HG02870 (cell line): ENCODE measurements around the gene ARHGEF25.
"Not testable (repeated sequence)": the region's sequence is repeated elsewhere in the genome, so short reads cannot be mapped to it uniquely, and the experiment has no call there.

ENCODE experiments used
- ATAC-seq: cut with Tn5 transposase; IDR thresholded peaks from one replicate; pipeline ENCODE4 v1.9.1; 2021; ENCODE audit warnings: mild to moderate bottlenecking, moderate library complexity; ENCODE audit not compliant: unreplicated experiment

Gene ARHGEF25

GRCh38 chr12:57632958-57633840, 22.0 kb downstream of the ARHGEF25 start, which contains the start of gene B4GALNT1:
TSS of gene B4GALNT1 (minus strand) at chr12:57633201. CDS start at chr12:57632132, 1,069 bp downstream.
- ATAC-seq: peak; percentile 67

DNA sequence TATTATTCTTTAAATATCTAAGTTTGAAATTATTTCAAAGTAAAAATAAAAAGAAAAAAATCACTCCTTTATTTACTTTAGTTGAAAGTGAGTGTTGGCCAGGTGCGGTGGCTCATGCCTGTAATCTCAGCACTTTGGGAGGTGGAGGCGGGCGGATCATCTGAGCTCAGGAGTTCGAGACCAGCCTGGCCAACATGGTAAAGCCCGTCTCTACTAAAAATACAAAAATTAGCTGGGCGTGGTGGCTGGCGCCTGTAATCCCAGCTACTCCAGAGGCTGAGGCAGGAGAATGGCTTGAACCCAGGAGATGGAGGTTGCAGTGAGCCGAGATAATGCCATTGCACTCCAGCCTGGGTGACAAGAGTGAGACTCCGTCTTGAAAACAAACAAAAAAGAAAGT, 25.5 kb downstream of the ARHGEF25 start:
- not testable (repeated sequence) for ATAC-seq

DNA sequence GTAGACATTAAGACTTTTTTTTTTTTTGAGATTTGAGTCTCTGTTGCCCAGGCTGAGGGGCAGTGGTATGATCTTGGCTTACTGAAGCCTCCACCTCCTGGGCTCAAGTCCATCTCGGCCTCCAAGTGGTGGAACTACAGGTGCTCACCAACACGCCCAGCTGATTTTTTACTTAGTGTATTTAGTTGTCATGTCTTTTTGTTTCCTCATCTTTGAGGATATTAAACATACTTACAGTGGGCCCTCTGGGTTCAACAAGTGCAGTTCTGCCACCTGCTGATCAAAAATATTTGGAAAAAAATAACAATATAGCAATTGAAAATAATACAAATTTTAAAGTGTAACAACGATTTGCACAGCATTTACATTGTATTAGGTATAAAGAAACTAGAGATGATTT, 26.1 kb downstream of the ARHGEF25 start:
- no peak for ATAC-seq

GRCh38 chr12:57638096-57638495, 26.9 kb downstream of the ARHGEF25 start:
- no peak for ATAC-seq

DNA sequence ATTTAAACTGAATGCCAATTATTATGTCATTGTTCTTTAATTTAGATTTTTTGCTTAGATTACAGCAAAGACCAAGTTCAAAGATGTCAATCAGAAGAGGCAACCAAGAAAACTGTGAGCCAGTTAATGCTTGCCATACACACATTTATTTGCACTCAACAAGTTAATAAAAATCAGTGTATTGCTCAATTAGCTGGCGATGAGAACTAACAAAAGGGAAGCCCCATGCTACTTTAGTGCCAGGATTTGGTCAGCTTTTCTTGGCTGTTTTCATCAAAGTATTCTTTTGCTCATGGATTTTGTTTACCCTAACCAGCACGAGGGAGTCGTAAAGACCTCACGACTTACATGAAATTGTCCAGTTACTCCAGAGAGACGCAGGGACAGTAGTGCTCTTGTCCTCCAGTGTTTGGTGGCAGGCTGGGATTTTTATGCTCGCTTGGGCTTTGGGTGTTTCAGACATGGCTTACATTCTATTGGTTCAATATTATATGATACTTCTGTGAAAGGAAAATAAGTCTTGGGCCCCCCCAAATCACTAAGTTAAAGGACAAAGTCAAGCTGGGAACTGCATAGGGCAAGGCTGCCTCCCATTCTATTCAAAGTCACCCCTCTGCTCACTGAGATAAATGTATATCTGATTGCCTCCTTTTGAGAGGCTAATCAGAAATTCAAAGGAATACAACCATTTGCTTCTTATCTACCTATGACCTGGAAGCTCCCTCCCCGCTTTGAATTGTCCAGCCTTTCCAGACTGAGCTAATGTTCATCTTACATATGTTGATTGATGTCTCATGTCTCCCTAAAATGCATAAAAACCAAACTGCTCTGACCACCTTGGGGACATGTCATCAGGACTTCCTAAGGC, 29.2 kb downstream of the ARHGEF25 start:
- no peak for ATAC-seq

- ATAC-seq: no peak
Measured at GRCh38 chr12:57641699-57642442, 30.6 kb downstream of the ARHGEF25 start.

GRCh38 chr12:57645990-57646658, 34.9 kb downstream of the ARHGEF25 start:
- ATAC-seq: not testable (repeated sequence)

DNA sequence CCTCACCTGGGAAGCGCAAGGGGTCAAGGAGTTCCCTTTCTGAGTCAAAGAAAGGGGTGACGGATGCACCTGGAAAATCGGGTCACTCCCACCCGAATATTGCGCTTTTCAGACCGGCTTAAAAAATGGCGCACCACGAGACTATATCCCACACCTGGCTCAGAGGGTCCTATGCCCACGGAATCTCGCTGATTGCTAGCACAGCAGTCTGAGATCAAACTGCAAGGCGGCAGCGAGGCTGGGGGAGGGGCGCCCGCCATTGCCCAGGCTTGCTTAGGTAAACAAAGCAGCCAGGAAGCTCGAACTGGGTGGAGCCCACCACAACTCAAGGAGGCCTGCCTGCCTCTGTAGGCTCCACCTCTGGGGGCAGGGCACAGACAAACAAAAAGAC, 35.4 kb downstream of the ARHGEF25 start:
- ATAC-seq: not testable (repeated sequence)

GRCh38 chr12:57654042-57654441, 42.8 kb downstream of the ARHGEF25 start:
- ATAC-seq: no peak

- ATAC-seq: no peak
Measured at GRCh38 chr12:57655541-57656240, 44.5 kb downstream of the ARHGEF25 start.

DNA sequence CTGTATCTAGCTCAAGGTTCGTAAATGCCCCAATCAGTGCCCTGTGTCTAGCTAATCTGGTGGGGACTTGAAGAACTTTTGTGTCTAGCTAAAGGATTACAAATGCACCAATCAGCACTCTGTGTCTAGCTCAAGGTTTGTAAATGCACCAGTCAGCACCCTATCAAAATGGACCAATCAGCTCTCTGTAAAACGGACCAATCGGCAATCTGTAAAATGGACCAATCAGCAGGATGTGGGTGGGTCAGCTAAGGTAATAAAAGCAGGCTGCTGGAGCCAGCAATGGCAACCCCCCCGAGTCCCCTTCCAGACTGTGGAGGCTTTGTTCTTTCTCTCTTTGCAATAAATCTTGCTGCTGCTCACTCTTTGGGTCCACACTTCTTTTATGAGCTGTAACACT, 45.2 kb downstream of the ARHGEF25 start:
- not testable (repeated sequence) for ATAC-seq

- ATAC-seq: no peak
Measured at GRCh38 chr12:57657744-57658143, 46.5 kb downstream of the ARHGEF25 start.

- no peak for ATAC-seq
Measured at GRCh38 chr12:57658890-57659289, 47.7 kb downstream of the ARHGEF25 start.

DNA sequence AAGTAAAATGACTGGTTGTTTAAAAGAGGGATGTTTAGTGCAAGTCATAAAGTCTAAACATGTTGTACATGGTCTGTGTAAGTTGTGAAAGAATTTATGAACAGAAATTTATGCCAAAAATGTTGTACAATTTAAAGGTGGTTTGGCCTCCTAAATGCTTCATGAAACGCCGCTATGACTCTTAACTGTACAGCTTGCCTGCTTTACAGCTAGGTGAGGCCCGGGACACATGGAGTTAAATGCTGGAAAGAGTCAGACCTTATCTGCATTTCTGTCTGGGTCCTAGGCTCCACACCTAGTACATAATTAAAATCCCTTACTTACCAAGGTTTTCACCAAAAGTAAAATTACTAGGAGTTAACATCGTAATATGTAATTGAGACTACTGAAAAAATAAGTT, 50.1 kb downstream of the ARHGEF25 start:
- ATAC-seq: no peak

DNA sequence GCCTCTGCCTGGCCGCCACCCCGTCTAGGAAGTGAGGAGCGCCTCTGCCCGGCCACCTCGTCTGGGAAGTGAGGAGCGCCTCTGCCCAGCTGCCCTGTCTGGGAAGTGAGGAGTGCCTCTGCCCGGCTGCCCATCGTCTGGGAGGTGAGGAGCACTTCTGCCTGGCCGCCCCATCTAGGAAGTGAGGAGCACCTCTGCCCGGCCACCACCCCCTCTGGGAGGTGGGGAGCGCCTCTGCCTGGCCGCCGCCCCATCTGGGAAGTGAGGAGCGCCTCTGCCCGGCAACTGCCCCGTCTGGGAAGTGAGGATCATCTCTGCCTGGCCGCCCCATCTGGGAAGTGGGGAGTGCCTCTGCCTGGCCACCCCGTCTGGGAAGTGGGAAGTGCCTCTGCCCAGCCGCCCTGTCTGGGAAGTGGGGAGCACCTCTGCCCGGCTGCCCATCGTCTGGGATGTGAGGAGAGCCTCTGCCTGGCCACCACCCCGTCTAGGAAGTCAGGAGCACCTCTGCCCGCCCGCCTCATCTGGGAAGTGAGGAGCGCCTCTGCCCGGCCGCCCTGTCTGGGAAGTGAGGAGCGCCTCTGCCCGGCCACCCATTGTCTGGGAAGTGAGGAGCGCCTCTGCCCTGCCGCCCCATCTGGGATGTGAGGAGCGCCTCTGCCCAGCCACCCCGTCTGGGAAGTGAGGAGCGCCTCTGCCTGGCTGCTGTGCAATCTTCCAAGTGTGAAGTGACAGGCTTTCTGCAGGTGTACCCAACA, 54.0 kb downstream of the ARHGEF25 start:
- not testable (repeated sequence) for ATAC-seq
